Stimulated activated CD8-positive, alpha-beta memory T cell treated with anti-CD3 and anti-CD28 coated beads, Interleukin-15, amount 100 ng/mL, for 48 hours (primary cell): ENCODE results near the gene PPP1CA.
A peak's percentile ranks its signal among the peaks of the same experiment; 100 is the strongest.
"Not testable (repeated sequence)": the region's sequence is repeated elsewhere in the genome, so short reads cannot be mapped to it uniquely, and the experiment has no call there.

Experiments
- DNase-seq, 2 donors: peaks; one replicate each; pipeline ENCODE4 v3.0.0-alpha.2; 2020; ENCODE audit warnings: low read depth in 2 of 2

Gene PPP1CA

DNA sequence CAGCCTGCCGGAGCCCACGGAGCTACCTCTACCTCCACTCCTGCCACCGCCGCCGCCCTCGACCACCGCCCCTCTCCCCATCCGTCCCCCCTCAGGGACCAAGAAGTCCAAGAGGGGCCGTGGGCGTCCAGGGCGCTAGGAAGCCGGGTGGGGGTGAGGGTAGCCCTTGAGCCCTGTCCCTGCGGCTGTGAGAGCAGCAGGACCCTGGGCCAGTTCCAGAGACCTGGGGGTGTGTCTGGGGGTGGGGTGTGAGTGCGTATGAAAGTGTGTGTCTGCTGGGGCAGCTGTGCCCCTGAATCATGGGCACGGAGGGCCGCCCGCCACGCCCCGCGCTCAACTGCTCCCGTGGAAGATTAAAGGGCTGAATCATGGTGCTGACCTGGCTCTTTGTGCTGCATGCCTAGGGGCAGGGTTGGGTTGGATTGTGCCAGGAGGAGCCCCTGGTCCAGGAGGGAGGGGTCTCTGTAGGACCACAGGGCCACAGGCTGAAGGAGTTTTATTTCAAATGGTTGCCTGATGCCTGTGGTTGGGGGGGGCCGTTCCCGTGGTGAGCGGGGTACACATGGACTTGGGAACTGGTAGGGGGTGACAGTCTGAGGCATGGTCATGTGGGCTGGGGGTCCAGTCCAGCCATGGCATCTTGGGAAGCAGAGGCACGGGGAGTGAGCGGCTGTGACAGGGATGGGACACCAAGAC lies 33.5 kb upstream of the PPP1CA start:
- no peak for DNase-seq

- DNase-seq, result no peak
These were observed 32.8 kb upstream of the PPP1CA start for GRCh38 chr11:67434395-67434881.

GRCh38 chr11:67433536-67434394 lies 32.1 kb upstream of the PPP1CA start:
- no peak for DNase-seq

- no peak for DNase-seq
These were observed 31.1 kb upstream of the PPP1CA start for GRCh38 chr11:67432655-67433349.

DNA sequence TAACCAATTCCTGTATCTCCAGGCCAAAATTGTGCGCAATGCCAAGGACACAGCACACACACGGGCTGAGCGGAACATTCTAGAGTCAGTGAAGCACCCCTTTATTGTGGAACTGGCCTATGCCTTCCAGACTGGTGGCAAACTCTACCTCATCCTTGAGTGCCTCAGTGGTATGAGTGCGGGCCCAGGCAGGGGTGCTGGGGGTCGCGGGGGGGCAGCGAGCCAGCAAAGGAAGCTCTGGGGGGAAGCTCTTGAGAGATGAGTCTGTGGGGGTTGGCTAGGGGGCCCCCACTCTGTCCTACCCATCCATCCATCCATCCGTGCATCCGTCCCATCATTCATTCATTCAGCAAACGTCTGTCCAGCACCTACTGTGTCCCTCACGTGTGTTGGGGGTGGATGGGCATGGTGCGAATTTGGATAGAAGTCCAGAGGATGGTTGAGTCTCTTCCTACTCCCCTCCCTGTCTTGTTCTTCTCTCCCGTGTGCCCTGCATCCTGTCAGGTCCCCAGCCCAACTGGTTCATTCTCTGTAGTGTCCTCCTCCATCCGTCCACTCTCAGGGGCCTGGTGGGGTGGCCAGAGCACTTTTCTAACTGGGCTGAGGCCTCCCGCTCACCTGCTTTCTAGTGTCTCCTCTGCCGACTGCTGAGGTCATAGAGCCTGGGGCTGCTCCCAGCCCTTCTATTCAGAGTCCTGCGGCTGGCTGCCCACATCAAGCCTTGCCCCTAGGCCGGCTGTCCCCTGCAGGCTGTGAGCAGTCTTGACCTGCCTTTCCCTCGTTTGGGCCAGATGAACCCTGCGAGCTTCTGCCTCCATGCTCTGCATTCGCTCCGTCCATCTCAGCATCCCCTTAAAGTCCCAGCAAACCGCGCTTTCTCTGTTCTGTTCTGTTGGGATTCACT lies 29.9 kb upstream of the PPP1CA start:
- no peak for DNase-seq

DNA sequence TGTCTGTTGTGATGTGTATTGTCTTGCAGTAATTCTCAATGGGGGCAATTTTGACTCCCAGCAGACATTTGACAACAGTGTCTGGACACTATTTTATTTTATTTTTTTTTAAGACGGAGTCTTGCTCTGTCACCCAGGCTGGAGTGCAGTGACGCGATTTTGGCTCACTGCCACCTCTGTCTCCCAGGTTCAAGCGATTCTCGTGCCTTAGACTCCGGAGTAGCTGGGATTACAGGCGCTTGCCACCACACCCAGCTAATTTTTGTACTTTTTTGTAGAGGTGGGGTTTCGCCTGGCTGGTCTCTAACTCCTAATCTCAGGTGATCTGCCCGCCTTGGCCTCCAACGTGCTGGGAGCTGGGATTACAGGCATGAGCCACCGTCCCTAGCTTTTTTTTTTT lies 28.1 kb upstream of the PPP1CA start:
- DNase-seq, result no peak

DNA sequence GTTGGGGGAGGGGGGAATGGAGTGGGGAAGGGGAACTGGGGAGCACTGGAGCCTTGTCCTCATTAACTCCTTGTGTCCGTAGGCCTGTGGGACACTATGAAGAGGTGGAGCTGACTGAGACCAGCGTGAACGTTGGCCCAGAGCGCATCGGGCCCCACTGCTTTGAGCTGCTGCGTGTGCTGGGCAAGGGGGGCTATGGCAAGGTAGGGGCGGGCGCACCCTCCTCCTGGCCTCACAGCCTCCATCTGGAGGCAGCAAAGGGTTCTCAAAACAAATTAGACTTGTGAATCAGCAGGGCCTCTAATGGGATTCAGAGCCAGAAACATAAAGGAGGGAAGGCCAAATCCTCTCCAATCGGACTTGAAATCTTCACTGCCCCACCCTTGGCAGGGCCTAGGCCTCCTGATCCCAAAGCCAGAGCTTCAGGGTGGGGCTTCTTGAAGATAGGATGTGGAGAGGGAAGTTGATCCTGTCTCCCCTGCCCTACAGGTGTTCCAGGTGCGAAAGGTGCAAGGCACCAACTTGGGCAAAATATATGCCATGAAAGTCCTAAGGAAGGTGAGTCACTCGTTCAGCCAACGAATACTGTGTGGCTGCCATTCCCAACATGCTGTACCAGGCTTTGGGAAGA lies 27.5 kb upstream of the PPP1CA start:
- no peak for DNase-seq

- DNase-seq, result peak; percentile 97 to 98
These were observed 26.7 kb upstream of the PPP1CA start, which contains the start of gene RPS6KB2 for GRCh38 chr11:67428052-67429001. TSS of gene RPS6KB2 (plus strand) at chr11:67428494. CDS start at chr11:67428546, 52 bp downstream.

- not testable (repeated sequence) for DNase-seq
These were observed 25.8 kb upstream of the PPP1CA start for GRCh38 chr11:67427364-67427859.

- no peak for DNase-seq
These were observed 22.4 kb upstream of the PPP1CA start for GRCh38 chr11:67423891-67424613.

DNA sequence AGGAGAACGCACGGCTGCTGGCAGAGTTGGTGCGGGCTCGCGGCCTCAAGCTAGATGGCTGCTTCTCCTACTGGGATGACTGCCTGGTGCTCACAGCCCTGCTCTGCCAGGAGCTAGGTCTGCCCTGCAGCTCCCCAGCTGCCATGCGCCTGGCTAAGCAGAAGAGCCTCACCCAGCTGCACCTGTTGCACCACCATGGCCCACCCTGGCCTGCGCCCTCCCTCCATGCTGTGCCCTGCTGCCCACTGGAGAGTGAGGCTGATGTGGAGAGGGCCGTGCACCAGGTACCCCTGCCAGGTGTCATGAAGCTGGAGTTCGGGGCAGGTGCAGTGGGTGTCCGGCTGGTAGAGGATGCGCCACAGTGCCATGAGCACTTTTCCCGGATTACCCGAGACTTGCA lies 21.8 kb upstream of the PPP1CA start:
- no peak for DNase-seq

- DNase-seq, result no peak
These were observed 21.2 kb upstream of the PPP1CA start for GRCh38 chr11:67422891-67423290.

DNA sequence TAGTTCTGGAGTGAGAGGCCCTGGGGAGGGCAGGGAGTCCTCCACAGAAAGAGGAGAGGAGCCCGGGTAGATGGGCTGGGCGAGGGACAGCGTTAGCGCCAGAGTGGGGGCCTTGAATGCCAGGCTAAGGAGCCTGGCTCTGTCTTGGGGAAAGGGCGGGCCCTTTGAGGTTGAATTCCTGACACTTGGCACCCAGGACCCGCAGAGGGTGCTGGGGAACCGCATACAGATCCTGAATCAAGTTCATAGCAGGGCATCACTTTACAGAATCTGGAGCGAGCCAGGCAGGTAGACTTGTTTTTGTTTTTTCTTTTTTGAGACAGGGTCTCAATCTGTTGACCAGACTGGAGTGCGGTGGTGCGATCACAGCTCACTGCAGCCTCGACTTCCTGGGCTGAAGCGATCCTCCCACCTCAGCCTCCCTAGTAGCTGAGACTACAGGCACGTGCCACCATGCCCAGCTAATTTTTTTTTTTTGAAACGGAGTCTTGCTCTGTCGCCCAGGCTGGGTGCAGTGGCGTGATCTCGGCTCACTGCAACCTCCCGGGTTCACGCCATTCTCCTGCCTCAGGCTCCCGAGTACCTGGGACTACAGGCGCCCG lies 19.9 kb upstream of the PPP1CA start:
- DNase-seq, result no peak

DNA sequence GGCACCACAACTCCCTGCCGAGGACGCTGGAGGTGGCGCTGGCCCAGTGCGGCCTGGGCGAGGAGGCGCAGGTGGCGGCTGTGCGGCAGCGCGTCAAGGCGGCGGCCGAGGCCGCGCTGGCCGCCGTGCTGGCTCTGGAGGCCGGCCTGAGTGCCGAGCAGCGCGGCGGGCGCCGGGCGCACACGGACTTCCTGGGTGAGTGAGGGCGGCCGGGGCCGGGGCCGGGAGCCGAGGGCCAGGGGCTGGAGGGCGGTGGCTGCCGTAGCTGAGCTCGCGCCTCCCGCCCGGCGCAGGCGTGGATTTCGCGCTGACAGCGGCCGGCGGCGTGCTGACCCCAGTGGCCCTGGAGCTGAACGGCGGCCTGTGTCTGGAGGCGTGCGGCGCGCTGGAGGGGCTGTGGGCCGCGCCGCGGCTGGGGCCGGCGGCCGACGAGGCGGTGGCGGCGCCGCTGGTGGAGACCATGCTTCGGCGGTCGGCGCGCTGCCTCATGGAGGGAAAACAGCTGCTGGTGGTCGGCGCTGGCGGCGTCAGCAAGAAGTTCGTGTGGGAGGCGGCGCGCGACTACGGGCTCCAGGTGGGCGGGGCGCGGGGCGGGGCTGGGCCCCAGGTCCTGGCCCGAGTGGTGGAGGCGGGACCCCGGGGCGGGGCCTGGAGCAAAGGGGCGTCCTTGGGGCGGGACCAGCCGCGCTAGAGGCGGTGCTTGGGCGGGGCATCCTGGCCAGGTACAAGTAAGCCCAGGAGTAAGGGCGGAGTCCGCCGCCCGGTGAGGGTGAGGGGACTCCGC lies 19.2 kb upstream of the PPP1CA start:
- peak; percentile 97 to 99 for DNase-seq

GRCh38 chr11:67420147-67420645 lies 18.5 kb upstream of the PPP1CA start:
- DNase-seq, result no peak

DNA sequence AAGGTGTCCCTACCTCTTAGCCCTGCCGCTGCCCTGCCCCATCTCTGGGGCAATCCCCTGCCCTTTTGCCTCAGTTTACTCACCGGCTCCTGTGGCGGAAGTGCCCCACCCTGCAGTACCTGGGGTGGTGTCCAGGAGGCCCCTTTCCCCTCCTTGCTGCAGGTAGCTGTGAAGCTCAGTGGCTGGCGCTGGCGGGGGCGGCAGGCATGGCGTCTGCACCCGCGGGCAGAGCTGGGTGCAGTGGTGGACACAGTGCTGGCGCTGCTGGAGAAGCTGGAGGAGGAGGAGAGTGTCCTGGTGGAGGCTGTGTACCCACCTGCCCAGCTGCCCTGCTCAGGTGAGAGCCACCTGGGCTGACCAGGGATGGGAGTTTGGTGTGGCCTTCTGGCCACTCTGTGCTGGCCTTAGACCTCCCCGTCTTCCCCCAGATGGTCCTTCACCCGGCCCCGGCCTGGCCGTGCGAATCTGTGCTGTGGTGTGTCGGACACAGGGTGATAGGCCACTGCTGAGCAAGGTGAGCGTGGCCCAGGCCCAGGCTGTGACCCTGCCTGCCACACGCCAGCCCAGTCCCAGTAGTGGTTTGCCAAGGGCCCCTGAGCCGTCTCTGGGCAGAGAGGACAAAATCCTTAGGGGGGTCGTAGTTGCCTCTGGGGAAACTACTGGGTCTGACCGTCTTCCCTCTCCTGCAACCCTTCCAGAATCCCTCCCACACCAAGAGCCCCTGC lies 17.8 kb upstream of the PPP1CA start:
- DNase-seq, result no peak
